Muscle of leg (tissue), 16 donors: ENCODE data around the gene FAM234A. TPM values are rescaled to one million over a fixed set of nuclear protein-coding genes. Genes with fewer than 3 reads are reported as not detected.

Source experiments
- DNase-seq: peaks from one replicate; pipeline ENCODE4 v3.0.0; 2013
- H3K27ac ChIP-seq: one replicate; pipeline ENCODE4 v1.5.1; 2013; ENCODE audit warnings: mild to moderate bottlenecking, low read length, control low read depth
- H3K27me3 ChIP-seq: one replicate; pipeline ENCODE4 v1.6.1; 2013; ENCODE audit warnings: low read length; ENCODE audit not compliant: control insufficient read depth, insufficient read depth
- H3K36me3 ChIP-seq: one replicate; pipeline ENCODE4 v1.6.1; 2013; ENCODE audit warnings: low read length; ENCODE audit not compliant: control insufficient read depth, insufficient read depth
- H3K4me1 ChIP-seq: one replicate; pipeline ENCODE4 v1.6.1; 2013; ENCODE audit warnings: low read length; ENCODE audit not compliant: control insufficient read depth, insufficient read depth
- H3K4me3 ChIP-seq: one replicate; pipeline ENCODE4 v1.5.1; 2013; ENCODE audit warnings: low read length, control low read depth
- H3K9me3 ChIP-seq: replicated peaks from 2 replicates; pipeline ENCODE4 v1.6.1; 2013; ENCODE audit warnings: low read depth, low read length; ENCODE audit not compliant: control insufficient read depth
- WGBS: methylation state at CpG from one replicate; pipeline ENCODE4 v1.1.5; 2013; ENCODE audit warnings: missing lambda C conversion rate; ENCODE audit not compliant: insufficient coverage; 5-methylcytosine and 5-hydroxymethylcytosine counted together
- long read RNA-seq, 11 donors: transcript quantifications; one replicate each; lab custom pipeline, GENCODE V29; 2026
- polyA plus RNA-seq, 8 donors: library from polyadenylated mRNA; unstranded; fragments of 120-200 nt; gene quantifications; one replicate each; pipeline versions ENCODE4 v1.2.1 to v1.2.3, GENCODE V29; 2013; ENCODE audit warnings: inconsistent platforms in 1 of 8, low replicate concordance in 1 of 8; ENCODE audit not compliant: insufficient read length in 8 of 8, insufficient read depth in 1 of 8
- total RNA-seq: library from RNA; stranded (reverse); fragments of 120-200 nt; gene quantifications from one replicate; pipeline ENCODE4 v1.2.4, GENCODE V29; 2013

Gene FAM234A, protein sequence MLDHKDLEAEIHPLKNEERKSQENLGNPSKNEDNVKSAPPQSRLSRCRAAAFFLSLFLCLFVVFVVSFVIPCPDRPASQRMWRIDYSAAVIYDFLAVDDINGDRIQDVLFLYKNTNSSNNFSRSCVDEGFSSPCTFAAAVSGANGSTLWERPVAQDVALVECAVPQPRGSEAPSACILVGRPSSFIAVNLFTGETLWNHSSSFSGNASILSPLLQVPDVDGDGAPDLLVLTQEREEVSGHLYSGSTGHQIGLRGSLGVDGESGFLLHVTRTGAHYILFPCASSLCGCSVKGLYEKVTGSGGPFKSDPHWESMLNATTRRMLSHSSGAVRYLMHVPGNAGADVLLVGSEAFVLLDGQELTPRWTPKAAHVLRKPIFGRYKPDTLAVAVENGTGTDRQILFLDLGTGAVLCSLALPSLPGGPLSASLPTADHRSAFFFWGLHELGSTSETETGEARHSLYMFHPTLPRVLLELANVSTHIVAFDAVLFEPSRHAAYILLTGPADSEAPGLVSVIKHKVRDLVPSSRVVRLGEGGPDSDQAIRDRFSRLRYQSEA
- total RNA-seq = 26.9 TPM
- 10 to 100 TPM; 38.1 to 49.5 (median 44.6) TPM for polyA plus RNA-seq
- long read RNA-seq, donor 1, partial matches to known transcripts = 0 of 4 reads
- long read RNA-seq, donor 1, other reads (novel, unspliced or antisense) = 0 of 4 reads
- long read RNA-seq, donor 2 = 0 reads
- long read RNA-seq, donor 3, transcript FAM234A-203 (13 exons, 3,213 nt) = major isoform, 7 of 16 reads
- long read RNA-seq, donor 3, partial matches to known transcripts = 8 of 16 reads
- long read RNA-seq, donor 3, other reads (novel, unspliced or antisense) = 0 of 16 reads
- long read RNA-seq, donor 4, transcript FAM234A-203 (13 exons, 3,213 nt) = major isoform, 5 of 5 reads
- long read RNA-seq, donor 4, partial matches to known transcripts = 0 of 5 reads
- long read RNA-seq, donor 4, other reads (novel, unspliced or antisense) = 0 of 5 reads
- long read RNA-seq, donor 5, transcript FAM234A-203 (13 exons, 3,213 nt) = major isoform, 6 of 30 reads
- long read RNA-seq, donor 5, partial matches to known transcripts = 24 of 30 reads
- long read RNA-seq, donor 5, other reads (novel, unspliced or antisense) = 0 of 30 reads
- long read RNA-seq, donor 6, transcript FAM234A-203 (13 exons, 3,213 nt) = major isoform, 10 of 10 reads
- long read RNA-seq, donor 6, partial matches to known transcripts = 0 of 10 reads
- long read RNA-seq, donor 6, other reads (novel, unspliced or antisense) = 0 of 10 reads
- long read RNA-seq, donor 7, partial matches to known transcripts = 0 of 3 reads
- long read RNA-seq, donor 7, other reads (novel, unspliced or antisense) = 0 of 3 reads
- long read RNA-seq, donor 8, partial matches to known transcripts = 0 of 2 reads
- long read RNA-seq, donor 8, other reads (novel, unspliced or antisense) = 0 of 2 reads
- long read RNA-seq, donor 9 = 0 reads
- long read RNA-seq, donor 10, partial matches to known transcripts = 14 of 19 reads
- long read RNA-seq, donor 10, other reads (novel, unspliced or antisense) = 0 of 19 reads
- long read RNA-seq, donor 11, partial matches to known transcripts = 11 of 12 reads
- long read RNA-seq, donor 11, other reads (novel, unspliced or antisense) = 0 of 12 reads

DNA sequence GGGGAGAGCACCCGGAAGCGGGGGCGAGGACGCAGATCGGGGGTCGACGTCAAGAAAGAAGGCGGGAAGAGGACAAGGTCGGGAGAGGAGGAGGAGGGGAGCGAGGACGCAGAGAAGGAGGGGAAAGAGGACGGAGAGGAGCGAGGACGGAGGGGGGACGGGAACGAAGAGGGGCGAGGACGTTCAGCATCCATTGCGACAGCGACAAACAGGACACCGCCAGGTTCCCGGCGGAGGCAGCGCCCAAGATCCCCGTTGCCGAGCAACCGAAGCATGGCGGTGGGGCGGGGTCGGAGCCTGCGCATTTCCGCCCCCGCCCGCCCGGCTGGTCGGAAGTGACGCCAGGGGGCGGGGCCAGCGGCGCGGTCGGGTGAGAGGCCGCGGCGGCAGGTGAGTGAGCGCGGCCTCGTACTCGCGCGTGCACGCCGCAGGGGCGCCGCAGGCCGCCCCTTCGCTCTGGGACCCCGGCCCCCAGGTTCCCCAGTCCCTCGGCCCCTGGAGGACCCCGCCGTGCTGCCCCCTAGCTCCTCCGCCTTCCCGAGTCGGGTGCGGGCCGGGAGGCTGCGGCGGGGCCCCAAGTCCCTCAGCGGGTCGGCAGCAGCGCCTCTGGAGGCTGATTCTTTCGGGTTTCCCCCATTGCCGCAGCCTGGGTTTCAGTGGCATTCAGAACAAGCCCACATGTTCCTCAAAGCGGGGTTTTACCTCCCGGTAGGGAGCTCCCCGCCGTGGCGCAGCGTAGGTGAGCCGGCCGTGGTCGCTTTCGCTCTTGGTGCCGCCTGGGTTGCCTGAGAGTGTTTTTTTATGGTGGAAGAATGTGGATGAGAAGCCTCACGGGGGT, at the start of gene FAM234A:
Gene FAM234A (plus strand): TSS at position 354 of the 838 bp plus-strand sequence. CDS start 19,593 bp downstream, outside the sequence.
- under 1% methylated on average over 85 of the region's 85 CpGs for WGBS
- DNase-seq = peak; percentile 97
- H3K9me3 ChIP-seq = no peaks in the 10 kb centered on the region

DNA sequence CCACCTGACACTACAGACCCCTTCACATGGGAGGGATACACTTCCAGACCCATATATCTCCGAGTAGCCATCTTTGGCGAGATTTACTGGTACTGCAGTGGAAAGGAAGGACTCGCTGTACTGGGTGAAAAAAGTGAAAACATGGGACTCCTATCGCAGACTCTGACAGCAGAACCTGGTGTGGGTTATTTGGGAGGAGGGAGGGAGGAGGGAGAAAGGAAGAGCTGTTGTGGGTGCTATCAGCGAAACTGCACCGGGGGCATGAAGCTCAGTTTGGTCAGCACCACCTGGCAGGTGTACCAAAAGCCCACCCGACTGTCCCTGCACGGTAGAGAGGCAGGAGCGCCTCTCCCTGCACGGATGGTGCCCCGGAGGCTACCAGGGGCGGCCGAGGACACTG, 49.4 kb upstream of the FAM234A start:
- no peaks in the 10 kb centered on the region for H3K9me3 ChIP-seq
- no peak overlapping the region for H3K27ac ChIP-seq
- no peak for DNase-seq
- H3K36me3 ChIP-seq = peaks cover 44% of the 10 kb centered on the region
- H3K4me1 ChIP-seq = peaks cover 10% of the 10 kb centered on the region
- H3K27me3 ChIP-seq = peaks cover 8% of the 10 kb centered on the region
- H3K4me3 ChIP-seq = no peak overlapping the region
- WGBS = 59% methylated on average over 11 of the region's 13 CpGs

More for the DNA sequence above, at the start of gene FAM234A:
- no peaks in the 10 kb centered on the region for H3K27me3 ChIP-seq
- peaks cover 6% of the 10 kb centered on the region for H3K4me1 ChIP-seq
- H3K4me3 ChIP-seq = peak within 1 kb of the TSS; percentile 91
- H3K36me3 ChIP-seq = peaks cover 4% of the 10 kb centered on the region
- peak within 1 kb of the TSS; percentile 99 for H3K27ac ChIP-seq

DNA sequence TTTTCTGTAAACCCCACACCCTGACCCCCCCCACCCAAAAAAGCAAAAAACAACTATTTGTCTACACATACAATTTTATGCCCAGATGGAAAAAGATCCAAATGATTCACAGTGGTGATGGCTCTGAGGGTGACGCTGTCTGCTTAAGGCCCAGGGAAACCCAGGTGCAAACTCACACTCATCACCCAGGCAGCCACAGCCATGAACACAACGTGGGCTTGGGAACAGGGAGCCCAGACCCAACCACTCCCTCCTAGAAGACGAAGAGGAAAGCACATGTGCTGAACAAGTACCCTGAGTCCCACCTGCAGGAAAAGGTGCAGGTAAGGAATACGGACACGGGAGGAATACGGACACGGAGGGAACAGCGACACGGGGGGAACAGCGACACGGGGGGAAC, 48.9 kb upstream of the FAM234A start:
- H3K9me3 ChIP-seq = no peaks in the 10 kb centered on the region
- no peak for DNase-seq
- H3K4me1 ChIP-seq = peaks cover 6% of the 10 kb centered on the region
- H3K27me3 ChIP-seq = peaks cover 5% of the 10 kb centered on the region
- WGBS = 100% methylated on average over 1 of the region's 11 CpGs
- H3K4me3 ChIP-seq = no peak overlapping the region
- H3K36me3 ChIP-seq = peaks cover 49% of the 10 kb centered on the region
- H3K27ac ChIP-seq = no peak overlapping the region

DNA sequence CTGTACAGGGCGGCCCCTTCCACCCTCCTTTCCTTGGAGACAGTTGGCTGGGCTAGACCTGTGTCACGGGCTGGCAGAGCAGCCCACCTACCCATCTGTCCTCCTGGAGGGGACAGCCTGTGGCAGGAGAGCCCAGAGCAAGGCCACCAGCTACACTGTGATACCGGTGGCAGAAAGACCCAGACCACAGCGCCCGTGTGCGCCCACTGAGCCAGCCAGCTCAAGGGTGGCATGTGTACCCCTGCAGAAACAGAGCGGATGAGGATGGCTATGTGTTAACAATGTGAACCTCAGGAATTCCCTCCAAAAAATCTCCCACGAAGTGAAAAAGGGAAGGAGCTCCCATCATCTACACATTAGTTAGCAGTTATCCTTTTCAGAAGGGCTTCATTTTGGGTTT, 47.3 kb upstream of the FAM234A start:
- no peak overlapping the region for H3K27ac ChIP-seq
- H3K4me3 ChIP-seq = no peak overlapping the region
- no peaks in the 10 kb centered on the region for H3K9me3 ChIP-seq
- no peak for DNase-seq
- peaks cover 65% of the 10 kb centered on the region for H3K36me3 ChIP-seq
- no peaks in the 10 kb centered on the region for H3K27me3 ChIP-seq
- no peaks in the 10 kb centered on the region for H3K4me1 ChIP-seq
- WGBS = 100% methylated on average over 2 of the region's 8 CpGs

DNA sequence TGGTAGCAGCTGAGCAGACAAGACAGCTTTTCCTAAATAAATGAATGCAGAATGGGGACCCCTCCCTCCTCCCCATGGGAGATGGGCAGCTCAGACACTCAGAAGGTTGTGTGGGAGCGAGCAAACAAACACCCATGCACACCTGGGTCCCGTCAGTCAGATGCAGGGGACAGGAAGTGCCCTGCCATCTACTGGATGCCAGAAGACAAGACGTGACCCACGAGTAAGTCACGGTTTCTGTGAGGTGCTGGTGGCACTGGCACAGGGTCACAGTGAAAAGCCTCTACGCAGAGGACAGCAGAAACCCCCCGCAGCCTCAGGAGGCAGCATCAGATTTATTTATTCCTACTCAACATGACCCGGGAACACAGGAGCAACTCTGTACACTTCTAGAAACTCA, 45.9 kb upstream of the FAM234A start:
- no peak overlapping the region for H3K4me3 ChIP-seq
- H3K27me3 ChIP-seq = no peaks in the 10 kb centered on the region
- H3K27ac ChIP-seq = no peak overlapping the region
- 82% methylated on average over 5 of the region's 8 CpGs for WGBS
- peaks cover 77% of the 10 kb centered on the region for H3K36me3 ChIP-seq
- no peak for DNase-seq
- H3K4me1 ChIP-seq = no peaks in the 10 kb centered on the region
- H3K9me3 ChIP-seq = no peaks in the 10 kb centered on the region

DNA sequence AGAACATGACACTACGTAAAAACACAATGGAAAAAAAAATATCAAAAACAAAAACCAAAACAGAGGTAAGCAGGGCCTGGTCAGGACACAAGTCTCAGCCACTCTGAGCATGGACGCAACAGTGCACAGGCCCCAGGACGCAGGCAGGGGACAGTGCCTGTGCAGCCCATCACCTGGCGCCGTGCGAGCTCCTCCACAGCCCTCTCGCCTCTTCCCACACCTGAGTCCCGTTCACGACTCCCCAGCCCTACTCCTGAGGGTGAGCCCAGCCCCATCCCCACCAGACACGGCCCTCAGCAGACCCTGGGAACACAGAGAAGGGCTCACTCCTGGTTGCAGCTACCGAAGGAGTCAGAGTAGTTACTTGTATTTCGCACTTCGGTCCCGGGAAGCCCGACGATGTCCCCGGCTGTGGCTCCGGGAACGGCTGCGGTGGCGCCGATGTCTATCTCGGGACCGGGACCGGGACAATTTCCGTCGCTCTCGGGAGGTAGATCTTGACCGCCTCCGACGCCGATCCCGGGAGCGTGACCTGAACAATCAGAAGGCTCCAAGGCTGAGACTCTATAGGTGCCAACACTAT, 44.9 kb upstream of the FAM234A start:
- WGBS = 95% methylated on average over 34 of the region's 34 CpGs
- peaks cover 81% of the 10 kb centered on the region for H3K36me3 ChIP-seq
- H3K27me3 ChIP-seq = no peaks in the 10 kb centered on the region
- no peaks in the 10 kb centered on the region for H3K4me1 ChIP-seq
- no peaks in the 10 kb centered on the region for H3K9me3 ChIP-seq
- H3K27ac ChIP-seq = no peak overlapping the region
- DNase-seq = no peak
- no peak overlapping the region for H3K4me3 ChIP-seq

DNA sequence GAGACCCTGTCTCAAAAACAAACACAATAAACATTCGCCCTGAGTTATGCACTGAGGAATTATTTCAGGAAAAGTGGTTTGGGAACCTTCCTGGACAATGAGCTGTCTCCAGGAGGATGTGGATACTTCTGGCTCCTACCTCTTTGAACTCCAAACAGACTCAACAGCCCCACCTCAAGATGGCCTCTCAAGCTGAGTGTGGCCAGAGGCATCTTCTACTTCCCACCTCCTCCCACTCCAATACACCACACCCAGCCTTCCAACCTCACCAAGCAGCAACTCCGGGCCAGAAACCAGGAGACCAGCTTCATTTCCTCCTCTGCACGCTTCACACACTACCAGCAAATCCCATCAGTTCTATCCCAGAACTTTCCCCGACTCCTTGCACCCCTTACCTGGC, 42.8 kb upstream of the FAM234A start:
- Histone ChIP-seq H3K9me3 (no peaks in the 10 kb centered on the region), H3K4me3 (no peak overlapping the region), H3K27ac (no peak overlapping the region), H3K4me1 (no peaks in the 10 kb centered on the region), H3K27me3 (no peaks in the 10 kb centered on the region), H3K36me3 (peaks cover 84% of the 10 kb centered on the region)
- WGBS = 75% methylated on average over 3 of the region's 4 CpGs
- DNase-seq = no peak

DNA sequence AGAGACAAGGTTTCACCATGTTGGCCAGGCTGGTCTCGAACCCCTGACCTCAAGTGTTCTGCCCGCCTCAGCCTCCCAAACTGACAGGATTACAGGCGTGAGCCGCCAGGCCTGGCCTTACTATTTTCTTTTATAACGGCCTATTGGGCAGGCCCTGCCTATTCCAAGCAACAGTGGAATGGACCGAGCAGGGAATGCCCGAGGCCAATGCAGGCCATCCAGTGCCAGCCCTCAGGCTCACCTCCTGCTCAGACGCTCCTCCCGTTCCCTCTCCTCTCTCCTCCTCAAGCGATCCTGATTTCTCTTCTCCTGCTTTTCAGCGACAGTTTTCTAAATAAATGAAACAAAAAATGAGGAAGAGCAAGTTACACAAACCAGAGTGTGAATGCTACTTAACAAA, 41.9 kb upstream of the FAM234A start:
- H3K27me3 ChIP-seq = no peaks in the 10 kb centered on the region
- H3K4me1 ChIP-seq = no peaks in the 10 kb centered on the region
- H3K4me3 ChIP-seq = no peak overlapping the region
- no peak overlapping the region for H3K27ac ChIP-seq
- DNase-seq = no peak
- peaks cover 85% of the 10 kb centered on the region for H3K36me3 ChIP-seq
- 94% methylated on average over 7 of the region's 11 CpGs for WGBS
- no peaks in the 10 kb centered on the region for H3K9me3 ChIP-seq
